Activated CD4-positive, alpha-beta T cell treated with anti-CD3 and anti-CD28 coated beads, Interleukin-2, amount 10 ng/mL, durations not matched to agents 7 days and 5 days (primary cell): ENCODE measurements around the gene IVNS1ABP. TPM values are rescaled to one million over a fixed set of nuclear protein-coding genes. Genes with fewer than 3 reads are reported as not detected.

Source experiments
- CTCF ChIA-PET: fragments of 350-600 bp; sonication (Branson Sonifier 250); formaldehyde crosslinking; loops from one replicate; lab custom pipeline; 2021; ENCODE audit warnings: antibody characterized with exemption; lab: Charles Lee
- POLR2A ChIA-PET: fragments of 350-600 bp; sonication (Branson Sonifier 250); formaldehyde crosslinking; loops from one replicate; lab custom pipeline; 2021; ENCODE audit warnings: antibody characterized with exemption; lab: Charles Lee
- DNase-seq: peaks from one replicate; pipeline ENCODE4 v3.0.0-alpha.2; 2020
- H3K27ac Mint-ChIP-seq: one replicate; pipeline ENCODE4 v1.8.0; 2021; ENCODE audit warnings: mild to moderate bottlenecking, moderate library complexity, mixed read lengths
- H3K27me3 Mint-ChIP-seq: one replicate; pipeline ENCODE4 v1.8.0; 2021; ENCODE audit warnings: mixed read lengths
- H3K36me3 Mint-ChIP-seq: one replicate; pipeline ENCODE4 v1.8.0; 2021; ENCODE audit warnings: low read depth, mixed read lengths
- H3K4me1 Mint-ChIP-seq: one replicate; pipeline ENCODE4 v1.8.0; 2021; ENCODE audit warnings: mixed read lengths
- H3K4me3 Mint-ChIP-seq: one replicate; pipeline ENCODE4 v1.8.0; 2021; ENCODE audit warnings: mild to moderate bottlenecking, moderate library complexity, mixed read lengths
- H3K9me3 Mint-ChIP-seq: one replicate; pipeline ENCODE4 v1.8.0; 2021; ENCODE audit warnings: mixed read lengths
- total RNA-seq, 2 experiments: library from RNA; stranded (reverse); gene quantifications; one replicate each; pipeline ENCODE4 v1.2.3, GENCODE V29; 2021

Gene IVNS1ABP
- total RNA-seq, 2 experiments from 2014 or later, result 87.9 to 89.9 TPM

DNA sequence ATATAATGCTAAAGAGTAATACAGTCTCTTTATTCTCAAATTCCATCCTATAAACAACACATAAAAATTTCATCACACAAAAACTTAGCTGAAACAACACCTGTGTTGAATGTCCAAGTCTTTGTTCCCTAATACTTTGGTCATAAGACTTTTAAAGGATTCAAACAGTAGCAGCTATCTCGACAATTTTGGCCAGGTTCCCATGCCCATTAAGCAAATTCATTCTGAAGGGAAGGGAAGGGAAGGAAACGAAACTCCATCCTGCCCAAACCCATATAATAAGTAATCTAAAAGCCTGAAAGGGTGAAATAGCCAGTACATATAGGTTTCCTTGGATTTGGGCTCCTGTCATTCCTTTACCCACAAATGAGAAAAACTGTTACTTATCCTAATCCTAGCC is 7.5 kb downstream of the IVNS1ABP start:
- DNase-seq, result no peak
- ChIA-PET POLR2A (interaction anchor here (0.6 kb wide), 1 partner anchor 8 kb away, joined by 3 read pairs; no protein-coding TSS in a partner anchor), CTCF (interaction anchor here (0.6 to 1.0 kb wide), 2 partner anchors 66 to 124 kb away, joined by 3 read pairs; no protein-coding TSS in a partner anchor)
- Mint-ChIP-seq H3K36me3 (peaks cover 57% of the 10 kb centered on the region), H3K27ac (no peak overlapping the region), H3K9me3 (no peaks in the 10 kb centered on the region), H3K27me3 (no peaks in the 10 kb centered on the region), H3K4me3 (no peak overlapping the region), H3K4me1 (peaks cover 41% of the 10 kb centered on the region)

DNA sequence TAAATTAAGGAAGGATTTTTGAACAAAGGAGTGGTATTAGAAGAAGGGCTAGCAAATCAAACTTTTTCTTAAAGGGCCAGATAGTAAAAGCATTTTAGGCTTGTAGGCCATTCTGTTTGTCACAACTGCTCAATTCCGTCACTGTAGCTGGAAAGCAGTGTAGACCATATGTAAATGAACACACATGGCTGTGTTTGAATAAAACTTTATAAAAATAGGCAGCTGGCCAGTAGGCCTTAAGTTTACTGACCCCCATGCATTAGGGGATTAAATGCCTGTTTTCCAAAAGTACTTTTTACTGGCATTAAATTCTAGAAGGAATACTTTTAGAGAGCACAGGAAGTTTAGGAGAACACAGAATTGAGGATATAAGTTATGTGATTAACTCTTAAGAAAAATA is 8.9 kb downstream of the IVNS1ABP start:
- ChIA-PET POLR2A (interaction anchor here (0.5 kb wide), 1 partner anchor 60 kb away, joined by 4 read pairs; no protein-coding TSS in a partner anchor), CTCF (no interaction called here)
- Mint-ChIP-seq H3K9me3 (no peaks in the 10 kb centered on the region), H3K4me3 (no peak overlapping the region), H3K4me1 (peaks cover 26% of the 10 kb centered on the region), H3K27me3 (no peaks in the 10 kb centered on the region), H3K36me3 (peaks cover 63% of the 10 kb centered on the region), H3K27ac (no peak overlapping the region)
- DNase-seq, result no peak

DNA sequence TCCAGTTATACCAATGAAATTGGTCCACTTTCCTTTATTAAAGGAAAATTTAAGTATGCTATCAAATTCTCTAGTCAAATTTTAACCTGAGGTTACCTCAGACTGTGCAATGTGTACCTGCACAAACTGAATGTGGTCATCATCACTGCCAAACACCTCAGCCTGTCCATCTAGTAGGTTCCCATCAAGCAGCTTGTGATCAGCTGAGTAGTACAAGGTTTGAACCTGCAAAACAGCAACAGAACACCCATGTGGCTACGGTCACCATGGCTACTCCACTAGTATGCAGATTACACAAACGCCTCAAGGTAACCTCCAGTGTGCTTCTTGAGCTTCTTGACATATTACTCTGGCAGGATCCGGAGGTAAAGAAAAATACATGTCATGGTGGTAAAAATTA is 11.6 kb downstream of the IVNS1ABP start:
- H3K36me3 Mint-ChIP-seq, result peaks cover 68% of the 10 kb centered on the region
- no peaks in the 10 kb centered on the region for H3K9me3 Mint-ChIP-seq
- CTCF ChIA-PET, result interaction anchor here (0.6 to 1.5 kb wide), 3 partner anchors 9 to 1117 kb away, joined by 3 to 4 read pairs (median 3); no protein-coding TSS in a partner anchor
- POLR2A ChIA-PET, result no interaction called here
- H3K4me3 Mint-ChIP-seq, result no peak overlapping the region
- no peaks in the 10 kb centered on the region for H3K27me3 Mint-ChIP-seq
- H3K27ac Mint-ChIP-seq, result peak overlapping the region; percentile 17
- peaks cover 8% of the 10 kb centered on the region for H3K4me1 Mint-ChIP-seq
- no peak for DNase-seq

DNA sequence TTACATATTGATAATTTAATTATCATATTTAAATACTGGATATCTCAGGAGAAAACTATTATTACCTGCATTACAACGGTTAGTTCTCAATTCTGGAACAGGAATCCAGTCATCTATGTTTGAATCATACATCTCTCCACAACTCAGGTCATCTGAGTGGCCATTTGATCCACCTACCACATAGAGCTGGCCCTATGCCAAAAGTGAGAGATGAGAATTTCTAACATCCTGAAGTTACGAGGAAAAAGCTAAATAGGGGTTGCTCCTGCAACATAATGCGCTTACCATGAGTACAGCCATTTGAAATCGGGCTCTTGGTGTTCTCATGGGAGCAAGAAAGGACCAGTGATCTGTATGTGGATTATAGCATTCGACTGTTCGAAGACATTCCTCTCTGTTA is 16.9 kb downstream of the IVNS1ABP start:
- Mint-ChIP-seq H3K9me3 (no peaks in the 10 kb centered on the region), H3K36me3 (peaks cover 71% of the 10 kb centered on the region), H3K4me1 (peaks cover 3% of the 10 kb centered on the region), H3K27ac (no peak overlapping the region), H3K4me3 (no peak overlapping the region), H3K27me3 (no peaks in the 10 kb centered on the region)
- CTCF ChIA-PET, result interaction anchor here (1.6 kb wide), 1 partner anchor 19 kb away, joined by 3 read pairs; no protein-coding TSS in a partner anchor
- POLR2A ChIA-PET, result no interaction called here
- no peak for DNase-seq

DNA sequence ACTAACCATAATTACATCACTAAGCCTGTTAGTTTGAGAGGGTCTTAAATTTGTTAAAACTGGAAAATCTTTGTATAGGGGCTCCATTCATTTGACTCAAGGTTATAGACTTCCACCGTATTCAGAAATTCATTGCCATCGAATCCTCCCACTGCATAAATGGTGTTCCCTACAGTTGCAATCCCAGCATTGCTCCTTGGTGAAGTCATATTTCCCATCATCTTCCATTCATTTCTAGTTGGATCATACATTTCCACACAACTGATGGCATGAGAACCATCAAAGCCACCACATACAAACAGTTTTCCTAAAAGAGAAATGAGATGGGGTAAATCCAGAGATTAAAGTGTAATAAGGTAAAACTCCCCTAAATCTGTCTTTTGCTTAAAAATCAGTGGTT is 19.1 kb downstream of the IVNS1ABP start:
- ChIA-PET POLR2A (no interaction called here), CTCF (interaction anchor here (0.9 to 1.7 kb wide), 2 partner anchors 9 to 298 kb away, joined by 3 to 4 read pairs; no protein-coding TSS in a partner anchor)
- H3K36me3 Mint-ChIP-seq, result peaks cover 67% of the 10 kb centered on the region
- H3K9me3 Mint-ChIP-seq, result no peaks in the 10 kb centered on the region
- H3K27me3 Mint-ChIP-seq, result no peaks in the 10 kb centered on the region
- H3K27ac Mint-ChIP-seq, result no peak overlapping the region
- H3K4me3 Mint-ChIP-seq, result no peak overlapping the region
- DNase-seq, result no peak
- no peaks in the 10 kb centered on the region for H3K4me1 Mint-ChIP-seq

DNA sequence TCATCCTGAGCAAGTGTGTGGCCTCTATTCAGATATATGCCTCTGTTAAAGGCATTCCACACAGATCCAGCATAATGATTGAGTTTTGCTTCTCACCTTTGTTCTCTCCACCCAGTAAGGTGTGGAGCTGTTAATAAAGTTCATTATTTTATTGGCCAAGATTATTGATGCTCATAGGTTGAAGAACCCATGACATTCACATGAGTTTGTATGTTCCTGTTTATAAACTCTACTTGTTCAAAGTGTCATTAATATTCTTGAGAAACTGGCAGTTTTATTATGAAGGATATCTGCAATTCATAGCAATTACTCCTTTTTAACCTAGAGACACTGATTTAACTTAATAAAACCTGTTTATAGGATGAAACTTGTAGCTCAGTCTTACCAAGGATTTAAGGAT is 22.0 kb downstream of the IVNS1ABP start:
- POLR2A ChIA-PET, result no interaction called here
- Mint-ChIP-seq H3K4me1 (no peaks in the 10 kb centered on the region), H3K9me3 (no peaks in the 10 kb centered on the region), H3K36me3 (peaks cover 64% of the 10 kb centered on the region), H3K27me3 (no peaks in the 10 kb centered on the region), H3K4me3 (no peak overlapping the region), H3K27ac (no peak overlapping the region)
- CTCF ChIA-PET, result interaction anchor here (1.1 kb wide), 1 partner anchor 9 kb away, joined by 4 read pairs; no protein-coding TSS in a partner anchor
- no peak for DNase-seq

DNA sequence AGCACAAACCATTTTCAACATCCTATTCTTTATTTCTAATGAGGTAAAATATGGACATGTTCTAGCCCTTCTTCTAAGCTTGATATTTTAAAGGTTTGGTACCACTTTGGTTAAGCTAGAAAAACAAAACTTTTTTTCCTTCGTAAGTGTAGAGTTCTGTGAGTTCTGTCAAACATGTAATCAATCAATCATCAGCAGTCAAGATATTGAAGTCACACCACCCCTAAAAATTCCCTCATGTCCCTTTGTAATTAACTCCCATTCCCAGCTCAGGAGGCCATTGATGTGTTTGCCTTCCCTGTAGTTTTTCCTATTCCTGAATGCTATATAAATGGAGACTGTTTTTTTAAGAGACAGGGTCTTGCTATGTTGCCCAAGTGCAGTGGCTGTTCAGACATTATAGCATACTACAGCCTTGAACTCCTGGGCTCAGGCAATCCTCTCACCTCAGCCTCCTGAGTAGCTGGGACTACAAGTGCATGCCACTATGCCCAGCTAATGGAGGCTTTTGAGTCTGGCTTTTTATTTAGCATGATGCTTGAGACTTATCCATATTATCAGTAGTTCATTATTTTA is 23.0 kb downstream of the IVNS1ABP start:
- no peak for DNase-seq
- no peaks in the 10 kb centered on the region for H3K27me3 Mint-ChIP-seq
- H3K4me1 Mint-ChIP-seq, result peaks cover 7% of the 10 kb centered on the region
- no peak overlapping the region for H3K27ac Mint-ChIP-seq
- H3K36me3 Mint-ChIP-seq, result peaks cover 67% of the 10 kb centered on the region
- CTCF ChIA-PET, result interaction anchor here (1.6 kb wide), 1 partner anchor 13 kb away, joined by 5 read pairs; no protein-coding TSS in a partner anchor
- H3K4me3 Mint-ChIP-seq, result no peak overlapping the region
- H3K9me3 Mint-ChIP-seq, result peaks cover 3% of the 10 kb centered on the region
- POLR2A ChIA-PET, result no interaction called here

DNA sequence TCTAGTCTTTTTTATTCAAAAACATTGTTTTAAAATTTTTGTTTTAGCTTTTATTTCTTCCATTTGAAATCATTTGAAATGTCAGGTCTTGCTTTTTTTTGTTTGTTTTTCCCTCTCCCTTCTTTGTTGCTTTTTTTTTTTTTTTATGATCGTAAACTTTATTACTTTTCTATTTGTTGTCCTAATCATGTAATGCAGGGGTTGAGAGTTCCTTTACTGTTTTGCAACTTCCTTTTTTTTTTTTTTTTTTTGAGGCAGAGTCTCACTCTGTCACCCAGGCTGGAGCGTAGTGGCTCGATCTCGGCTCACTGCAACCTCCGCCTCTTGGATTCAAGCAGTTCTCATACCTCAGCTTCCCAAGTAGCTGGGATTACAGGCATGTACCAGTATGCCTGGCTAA is 24.8 kb downstream of the IVNS1ABP start:
- no peak for DNase-seq
- CTCF ChIA-PET, result interaction anchor here (0.6 to 1.6 kb wide), 3 partner anchors 122 to 268 kb away, joined by 3 to 4 read pairs (median 4); no protein-coding TSS in a partner anchor
- H3K27me3 Mint-ChIP-seq, result no peaks in the 10 kb centered on the region
- POLR2A ChIA-PET, result no interaction called here
- peaks cover 55% of the 10 kb centered on the region for H3K36me3 Mint-ChIP-seq
- H3K27ac Mint-ChIP-seq, result no peak overlapping the region
- H3K4me3 Mint-ChIP-seq, result no peak overlapping the region
- peaks cover 15% of the 10 kb centered on the region for H3K4me1 Mint-ChIP-seq
- H3K9me3 Mint-ChIP-seq, result peaks cover 3% of the 10 kb centered on the region

DNA sequence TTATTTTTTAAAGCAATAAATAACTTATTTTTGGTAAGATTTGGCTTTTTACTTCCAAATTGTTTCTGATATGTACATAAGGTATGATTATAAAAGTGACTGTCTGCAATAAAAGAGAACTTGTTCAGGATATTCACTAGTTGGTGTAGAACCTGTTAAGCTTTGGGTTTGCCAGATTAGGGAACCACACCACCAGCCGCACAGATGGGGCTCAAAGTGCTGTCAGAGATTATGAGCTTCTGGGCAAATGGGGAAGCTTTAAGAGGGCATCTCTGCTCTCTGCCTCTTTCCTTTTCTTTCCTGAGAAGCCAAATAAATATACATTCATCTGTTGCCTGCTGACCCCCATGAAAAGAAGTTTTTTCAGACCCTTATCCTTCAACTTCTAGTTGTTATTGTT is 25.4 kb downstream of the IVNS1ABP start:
- Mint-ChIP-seq H3K27me3 (no peaks in the 10 kb centered on the region), H3K4me1 (peaks cover 16% of the 10 kb centered on the region), H3K27ac (no peak overlapping the region), H3K36me3 (peaks cover 53% of the 10 kb centered on the region), H3K9me3 (peaks cover 3% of the 10 kb centered on the region), H3K4me3 (no peak overlapping the region)
- ChIA-PET CTCF (interaction anchor here (0.6 to 1.6 kb wide), 5 partner anchors 81 to 821 kb away, joined by 3 to 9 read pairs (median 4); no protein-coding TSS in a partner anchor), POLR2A (no interaction called here)
- DNase-seq, result no peak

DNA sequence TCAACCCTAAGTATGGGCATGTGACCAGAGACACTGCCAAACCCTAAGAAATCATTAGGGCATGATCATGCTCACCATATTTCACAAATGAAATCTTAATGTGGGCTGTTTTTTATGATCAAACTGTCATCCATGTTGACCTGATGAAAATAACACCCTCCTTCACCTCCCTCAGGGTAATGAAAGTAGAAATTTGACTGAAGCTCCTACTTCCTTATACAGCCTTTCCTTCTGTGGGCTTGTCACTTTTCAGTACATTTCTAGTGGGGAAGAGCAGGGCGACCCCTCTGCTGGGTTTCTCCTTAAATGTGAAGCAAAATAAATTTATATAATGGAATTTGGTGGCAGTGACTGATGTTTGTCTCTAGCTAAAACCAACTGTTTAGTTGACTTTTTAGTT is 25.9 kb downstream of the IVNS1ABP start:
- DNase-seq, result no peak
- no peak overlapping the region for H3K4me3 Mint-ChIP-seq
- H3K36me3 Mint-ChIP-seq, result peaks cover 48% of the 10 kb centered on the region
- H3K27ac Mint-ChIP-seq, result no peak overlapping the region
- POLR2A ChIA-PET, result no interaction called here
- H3K27me3 Mint-ChIP-seq, result no peaks in the 10 kb centered on the region
- peaks cover 5% of the 10 kb centered on the region for H3K9me3 Mint-ChIP-seq
- peaks cover 16% of the 10 kb centered on the region for H3K4me1 Mint-ChIP-seq
- CTCF ChIA-PET, result interaction anchor here (0.6 to 0.8 kb wide), 4 partner anchors 10 to 820 kb away, joined by 3 to 9 read pairs (median 4); no protein-coding TSS in a partner anchor

DNA sequence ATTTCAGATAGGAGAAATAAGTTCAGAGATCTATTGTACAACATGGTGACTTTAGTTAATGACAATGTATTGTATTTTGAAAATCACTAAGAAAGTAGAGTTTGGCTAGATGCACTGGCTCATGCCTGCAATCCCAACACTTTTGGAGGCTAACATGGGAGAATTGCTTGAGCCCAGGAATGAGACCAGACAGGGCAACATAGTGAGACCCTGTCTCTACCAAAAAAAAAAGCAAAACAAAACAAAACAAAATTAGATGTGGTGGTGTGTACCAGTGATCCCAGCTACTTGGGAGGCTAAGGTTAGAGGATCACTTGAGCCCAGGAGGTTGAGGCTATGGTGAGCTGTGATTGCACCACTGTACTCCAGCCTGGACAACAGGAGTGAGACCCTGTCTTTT is 27.2 kb downstream of the IVNS1ABP start:
- peaks cover 5% of the 10 kb centered on the region for H3K9me3 Mint-ChIP-seq
- DNase-seq, result no peak
- ChIA-PET POLR2A (no interaction called here), CTCF (interaction anchor here (1.2 kb wide), 1 partner anchor 9 kb away, joined by 3 read pairs; no protein-coding TSS in a partner anchor)
- no peaks in the 10 kb centered on the region for H3K27me3 Mint-ChIP-seq
- H3K4me3 Mint-ChIP-seq, result no peak overlapping the region
- H3K27ac Mint-ChIP-seq, result no peak overlapping the region
- H3K4me1 Mint-ChIP-seq, result peaks cover 21% of the 10 kb centered on the region
- peaks cover 39% of the 10 kb centered on the region for H3K36me3 Mint-ChIP-seq

DNA sequence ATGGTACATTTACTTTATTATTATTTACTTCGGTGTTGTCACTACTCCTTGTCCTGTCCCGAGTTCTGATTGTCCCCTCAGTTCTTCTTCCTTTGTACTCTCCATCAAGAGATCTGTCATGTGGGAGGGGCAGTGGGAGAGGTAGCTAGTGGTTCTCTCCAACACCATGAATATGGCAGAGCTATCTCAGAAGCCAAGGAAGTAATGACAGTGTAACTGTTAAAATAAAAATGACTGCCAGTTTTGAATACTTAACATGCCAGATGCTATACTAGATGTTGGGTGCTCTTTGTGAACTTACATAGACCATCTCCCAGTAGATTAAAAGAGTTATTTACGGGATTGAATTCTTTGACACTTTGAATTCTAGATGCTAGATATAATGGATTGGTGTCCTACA is 28.6 kb downstream of the IVNS1ABP start:
- peaks cover 21% of the 10 kb centered on the region for H3K4me1 Mint-ChIP-seq
- CTCF ChIA-PET, result no interaction called here
- H3K4me3 Mint-ChIP-seq, result no peak overlapping the region
- peaks cover 5% of the 10 kb centered on the region for H3K9me3 Mint-ChIP-seq
- POLR2A ChIA-PET, result no interaction called here
- no peak for DNase-seq
- H3K27me3 Mint-ChIP-seq, result no peaks in the 10 kb centered on the region
- no peak overlapping the region for H3K27ac Mint-ChIP-seq
- H3K36me3 Mint-ChIP-seq, result peaks cover 28% of the 10 kb centered on the region

DNA sequence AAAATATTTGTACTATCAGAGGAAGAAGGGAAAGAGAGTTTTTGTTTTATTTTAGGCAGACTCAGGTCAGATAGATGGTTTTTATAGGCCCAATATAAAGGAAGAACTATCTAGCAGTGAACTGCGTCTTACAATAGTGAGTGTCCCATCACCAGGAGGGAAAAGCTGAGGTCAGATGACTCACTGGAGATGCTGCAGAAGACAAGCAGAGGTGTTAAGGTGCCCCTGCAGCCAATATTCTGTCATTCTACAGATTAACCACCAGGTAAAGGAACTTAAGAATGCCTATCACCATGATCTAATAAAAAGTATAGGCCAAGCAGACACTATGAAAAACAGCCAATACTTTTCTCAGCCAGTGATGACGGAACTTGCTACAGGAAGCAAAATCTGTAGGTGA is 29.6 kb downstream of the IVNS1ABP start:
- ChIA-PET POLR2A (no interaction called here), CTCF (no interaction called here)
- no peak overlapping the region for H3K4me3 Mint-ChIP-seq
- no peaks in the 10 kb centered on the region for H3K27me3 Mint-ChIP-seq
- no peak for DNase-seq
- peaks cover 21% of the 10 kb centered on the region for H3K4me1 Mint-ChIP-seq
- H3K27ac Mint-ChIP-seq, result no peak overlapping the region
- H3K36me3 Mint-ChIP-seq, result peaks cover 21% of the 10 kb centered on the region
- peaks cover 5% of the 10 kb centered on the region for H3K9me3 Mint-ChIP-seq
